SK-N-SH treated with all-trans-retinoic acid at 6 μM for 48 hours (cell line): Measurements from ENCODE around the gene RBM47.

ENCODE experiments used
- CSDC2 ChIP-seq: fragments of 250-450 bp; sonication (Bioruptor Pico); IDR thresholded peaks from 2 replicates; pipeline ENCODE4 v1.5.0; 2020; ENCODE audit warnings: mild to moderate bottlenecking, moderate library complexity
- ISL1 ChIP-seq: fragments of 250-450 bp; sonication (Bioruptor Pico); IDR thresholded peaks from 2 replicates; pipeline ENCODE4 v2.1.2; 2022; ENCODE audit warnings: mild to moderate bottlenecking, moderate library complexity
- SNAI2 ChIP-seq: fragments of 250-450 bp; sonication (Bioruptor Pico); IDR thresholded peaks from 2 replicates; pipeline ENCODE4 v1.5.0; 2020; ENCODE audit warnings: mild to moderate bottlenecking, moderate library complexity
- ZFP30 ChIP-seq: fragments of 450-650 bp; formaldehyde crosslinking; IDR thresholded peaks from 2 replicates; pipeline ENCODE4 v1.5.0; 2022; ENCODE audit warnings: mild to moderate bottlenecking, moderate library complexity
- ZNF565 ChIP-seq: fragments of 450-650 bp; formaldehyde crosslinking; conservative IDR thresholded peaks from 2 replicates; pipeline ENCODE4 v1.5.0; 2020; ENCODE audit warnings: low read depth, mild to moderate bottlenecking, moderate library complexity

DNA sequence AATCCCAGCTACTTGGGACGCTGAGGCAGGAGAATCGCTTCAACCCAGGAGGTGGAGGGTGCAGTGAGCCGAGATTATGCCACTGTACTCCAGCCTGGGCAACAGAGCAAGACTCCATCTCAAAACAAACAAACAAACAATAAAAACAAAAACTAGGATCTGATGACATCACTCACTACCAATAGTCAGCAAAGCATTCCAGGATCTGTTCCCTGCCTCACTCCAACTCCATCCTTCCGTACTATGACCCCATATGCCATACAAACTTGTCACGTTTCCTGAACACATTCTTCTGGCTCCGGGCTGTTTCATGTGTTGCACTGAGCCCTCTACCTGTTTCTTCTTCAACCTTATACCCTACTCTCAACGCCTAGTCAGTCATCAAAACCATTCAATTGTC, 47.3 kb downstream of the RBM47 start:
- TF ChIP-seq CSDC2 (CRISPR knock-in tag) (no peak), ZFP30 (no peak), ISL1 (CRISPR knock-in tag) (no peak), ZNF565 (CRISPR knock-in tag) (no peak), SNAI2 (CRISPR knock-in tag) (no peak)
